Dedifferentiated amniotic fluid mesenchymal stem cell (primary cell): ENCODE data around the gene ACSL1.

ENCODE experiments used
- DNase-seq: peaks from one replicate; pipeline ENCODE4 v3.0.0-alpha.2; 2016; ENCODE audit errors: extremely low spot score

The ACSL1 gene

GRCh38 chr4:184721254-184721653 lies 104.5 kb downstream of the ACSL1 start:
- no peak for DNase-seq

GRCh38 chr4:184719407-184719806 lies 106.4 kb downstream of the ACSL1 start:
- DNase-seq: no peak

- no peak for DNase-seq
These were observed 110.2 kb downstream of the ACSL1 start for GRCh38 chr4:184715526-184715925.

- no peak for DNase-seq
These were observed 111.9 kb downstream of the ACSL1 start for GRCh38 chr4:184713887-184714286.

- DNase-seq: no peak
These were observed 113.4 kb downstream of the ACSL1 start for GRCh38 chr4:184712322-184712721.

GRCh38 chr4:184706453-184706852 lies 119.3 kb downstream of the ACSL1 start:
- no peak for DNase-seq

GRCh38 chr4:184705692-184706091 lies 120.1 kb downstream of the ACSL1 start:
- DNase-seq: no peak
